Adrenal gland (tissue), 12 donors: ENCODE data around the gene FBRSL1. TPM values are rescaled to one million over a fixed set of nuclear protein-coding genes. Genes with fewer than 3 reads are reported as not detected.

Experiments
- DNase-seq, 7 donors: peaks; one replicate each; pipeline ENCODE4 v3.0.0-alpha.2; 2019 to 2020
- H3K27ac ChIP-seq, 5 donors: fragments of 200-600 bp; sonication (generic) in 4 of 5; 1 replicate in 3 of 5; 2 replicates in 2 of 5; pipeline versions ENCODE4 v1.5.1 to v1.8.0; 2016 to 2020; ENCODE audit warnings: mild to moderate bottlenecking in 1 of 5
- H3K27me3 ChIP-seq: fragments of 200-600 bp; 2 replicates; pipeline ENCODE4 v1.8.0; 2021
- H3K36me3 ChIP-seq, 2 donors: fragments of 200-600 bp; replicated peaks in 1 of 2; 1 replicate in 1 of 2; 2 replicates in 1 of 2; pipeline versions ENCODE4 v1.5.1 to v1.8.0; 2018 to 2022
- H3K4me1 ChIP-seq, 2 donors: fragments of 200-600 bp; replicated peaks in 1 of 2; 1 replicate in 1 of 2; 2 replicates in 1 of 2; pipeline versions ENCODE4 v1.5.1 to v1.8.0; 2018 to 2021
- H3K4me3 ChIP-seq, 4 donors: fragments of 200-600 bp; sonication (generic) in 3 of 4; one replicate each; pipeline ENCODE4 v1.5.1; 2016 to 2018
- H3K9me3 ChIP-seq, 3 donors: fragments of 200-600 bp; sonication (generic) in 1 of 3; replicated peaks in 1 of 3; 1 replicate in 2 of 3; 2 replicates in 1 of 3; pipeline versions ENCODE4 v1.5.1 to v1.8.0; 2016 to 2021
- CTCF ChIP-seq, 6 experiments: fragments of 450-650 bp in 4 of 6; fragments of 200-600 bp in 2 of 6; sonication (generic) in 1 of 6; IDR thresholded peaks; 1 replicate in 5 of 6; 2 replicates in 1 of 6; pipeline versions ENCODE4 v1.5.1 to v1.8.0; 2016 to 2021; ENCODE audit warnings: antibody characterized with exemption in 6 of 6, mild to moderate bottlenecking in 2 of 6, moderate library complexity in 1 of 6
- POLR2A ChIP-seq, 2 donors: fragments of 450-650 bp; IDR thresholded peaks; one replicate each; pipeline ENCODE4 v1.6.1; 2017; ENCODE audit warnings: antibody characterized with exemption in 2 of 2, mild to moderate bottlenecking in 2 of 2, moderate library complexity in 1 of 2
- WGBS, 4 donors: extraction: QIAGEN DNeasy Blood & Tissue Kit in 2 of 4; methylation state at CpG; one replicate each; pipeline versions ENCODE4 v1.1.5 to v1.1.7; 2013 to 2017; 5-methylcytosine and 5-hydroxymethylcytosine counted together
- intact Hi-C, 2 donors: fragments of 100-400 bp; cut with DNase I; formaldehyde crosslinking; loops; one replicate each; pipeline versions ENCODE4 v1.14.1 to v1.15.0; 2022 to 2023
- polyA plus RNA-seq, 3 donors: library from polyadenylated mRNA; stranded (reverse); fragments of 200-250 nt in 2 of 3; fragments of 350-450 nt in 1 of 3; fragmentation: Illumina TruSeq in 1 of 3; extraction: RNeasy Lipid Tissue Mini Kit (QIAGEN cat#74804) in 1 of 3; gene quantifications; one replicate each; pipeline ENCODE4 v1.2.3, GENCODE V29; 2013 to 2014
- total RNA-seq, 9 donors: library from RNA; depleted of rRNA in 4 of 9; stranded (reverse); fragments of >200 nt in 4 of 9; fragments of 120-200 nt in 1 of 9; fragmentation: NEBNext Ultra II Directional in 1 of 9; extraction: Animal tissue kit (Norgen Biotek cat#: 25700) in 1 of 9; gene quantifications; one replicate each; pipeline versions ENCODE4 v1.1.0 to v1.2.4, GENCODE V29; 2013 to 2023
- donor health status: healthy with polysubstance abuse.
- donor health status: Bipolar disorder and iron deficiency.
- donor health status: DM: yes; HTN: yes; CAD: no.
- donor health status: DM: no; HTN: no; CAD: no.
- donor health status: DM: no; HTN: no; CAD: no.
- donor health status: DM: yes; HTN: yes; CAD: no.

FBRSL1 gene
- total and polyA plus RNA-seq, 12 donors = 5.3 to 63.8 (median 26.9) TPM

- no peak overlapping the region for H3K4me3 ChIP-seq
- peak overlapping the region in 2 of 5 donors; percentile 26 to 29 for H3K27ac ChIP-seq
- H3K4me1 ChIP-seq = peaks cover 32 to 35% of the 10 kb centered on the region in 2 donors
- no peaks in the 10 kb centered on the region for H3K9me3 ChIP-seq
- H3K36me3 ChIP-seq = peaks cover 0 to 15% of the 10 kb centered on the region in 2 donors
- WGBS, 4 donors = 52 to 100% (median 62%) methylated on average over 4 to 33 of the region's 33 CpGs
- TF ChIP-seq POLR2A (IDR thresholded peaks at IDR 0.05) (no peak), CTCF (IDR thresholded peaks at IDR 0.05) (no peak)
- no peaks in the 10 kb centered on the region for H3K27me3 ChIP-seq
- intact Hi-C loops = no loop called here
- peak; percentile 57 to 86 (median 79) for DNase-seq
These were observed 20.3 kb downstream of the FBRSL1 start for GRCh38 chr12:132510111-132510724.

- Histone ChIP-seq H3K27me3 (no peaks in the 10 kb centered on the region), H3K4me3 (no peak overlapping the region), H3K4me1 (peaks cover 25 to 28% of the 10 kb centered on the region in 2 donors), H3K36me3 (peaks cover 0 to 15% of the 10 kb centered on the region in 2 donors), H3K27ac (peak overlapping the region in 2 of 5 donors; percentile 26 to 29), H3K9me3 (no peaks in the 10 kb centered on the region)
- TF ChIP-seq CTCF (IDR thresholded peaks at IDR 0.05) = no peak
- no peak for TF ChIP-seq POLR2A (IDR thresholded peaks at IDR 0.05)
- WGBS, 4 donors = 87 to 94% (median 89%) methylated on average over 12 to 25 of the region's 25 CpGs
- intact Hi-C loops = no loop called here
- DNase-seq = no peak
These were observed 21.0 kb downstream of the FBRSL1 start for GRCh38 chr12:132510746-132511477.

GRCh38 chr12:132511516-132512196, 21.7 kb downstream of the FBRSL1 start:
- intact Hi-C loops = no loop called here
- Histone ChIP-seq H3K27ac (no peak overlapping the region), H3K27me3 (no peaks in the 10 kb centered on the region), H3K36me3 (peaks cover 0 to 15% of the 10 kb centered on the region in 2 donors), H3K9me3 (no peaks in the 10 kb centered on the region), H3K4me3 (no peak overlapping the region), H3K4me1 (peaks cover 18 to 21% of the 10 kb centered on the region in 2 donors)
- WGBS, 4 donors = 74 to 82% (median 79%) methylated on average over 7 to 19 of the region's 19 CpGs
- TF ChIP-seq POLR2A (IDR thresholded peaks at IDR 0.05) = no peak
- TF ChIP-seq CTCF (IDR thresholded peaks at IDR 0.05) = no peak
- DNase-seq = no peak
